ENCODE data around the gene WIPF2. TPM values are rescaled to one million over a fixed set of nuclear protein-coding genes. Genes with fewer than 3 reads are reported as not detected.
A peak's percentile ranks its signal among the peaks of the same experiment; 100 is the strongest.
"Not testable (repeated sequence)": the region's sequence is repeated elsewhere in the genome, so short reads cannot be mapped to it uniquely, and the experiment has no call there.

The WIPF2 gene
- total RNA-seq, 1 donor from 2014 or later, result 13.3 TPM

- DNase-seq (ENCODE audit: low spot score), result no peak
- intact Hi-C loops (cut with DNase I), result loop anchor here (10.0 kb wide), 1 partner anchor 176 kb away; the partner anchor contains the start of gene CSF3
Observed at GRCh38 chr17:40190197-40191021, 28.7 kb upstream of the WIPF2 start.

GRCh38 chr17:40191237-40192208, 27.6 kb upstream of the WIPF2 start:
- intact Hi-C loops (cut with DNase I), result loop anchor here (10.0 kb wide), 1 partner anchor 177 kb away; the partner anchor contains the start of gene CSF3
- DNase-seq (ENCODE audit: low spot score), result peak; percentile 84

DNA sequence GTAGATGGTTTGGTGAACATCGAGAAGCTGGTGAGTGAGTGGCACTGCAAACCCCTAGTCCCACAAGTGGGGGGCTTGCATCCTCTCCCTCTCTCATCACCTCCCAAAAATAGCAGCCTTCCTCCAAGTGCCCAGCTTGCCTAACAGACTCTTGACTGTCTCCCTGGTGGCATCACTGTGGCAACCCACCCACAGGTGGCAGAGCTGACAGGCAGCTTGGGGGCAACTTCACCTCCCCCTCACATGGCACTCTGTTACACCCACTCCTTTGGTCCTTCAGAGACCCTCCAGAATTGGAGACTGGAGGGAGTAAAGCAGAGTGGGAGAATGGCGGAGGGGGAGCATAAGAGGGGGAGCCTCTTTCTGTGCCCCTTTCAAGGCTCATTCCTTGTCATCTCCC, 26.1 kb upstream of the WIPF2 start:
- intact Hi-C loops (cut with DNase I), result loop anchor here (10.0 kb wide), 1 partner anchor 178 kb away; the partner anchor contains the start of gene CSF3
- DNase-seq (ENCODE audit: low spot score), result no peak

- intact Hi-C loops (cut with DNase I), result loop anchor here (10.0 kb wide), 1 partner anchor 180 kb away; the partner anchor contains the start of gene CSF3
- no peak for DNase-seq (ENCODE audit: low spot score)
Observed at GRCh38 chr17:40194821-40195220, 24.3 kb upstream of the WIPF2 start.

- intact Hi-C loops (cut with DNase I), result loop anchor here (10.0 kb wide), 1 partner anchor 183 kb away; the partner anchor contains the start of gene CSF3
- DNase-seq (ENCODE audit: low spot score), result no peak
Observed at GRCh38 chr17:40197550-40197949, 21.6 kb upstream of the WIPF2 start.

- intact Hi-C loops (cut with DNase I), result loop anchor here (10.0 kb wide), 1 partner anchor 183 kb away; the partner anchor contains the start of gene CSF3
- not testable (repeated sequence) for DNase-seq (ENCODE audit: low spot score)
Observed at GRCh38 chr17:40197965-40198456, 21.1 kb upstream of the WIPF2 start.

DNA sequence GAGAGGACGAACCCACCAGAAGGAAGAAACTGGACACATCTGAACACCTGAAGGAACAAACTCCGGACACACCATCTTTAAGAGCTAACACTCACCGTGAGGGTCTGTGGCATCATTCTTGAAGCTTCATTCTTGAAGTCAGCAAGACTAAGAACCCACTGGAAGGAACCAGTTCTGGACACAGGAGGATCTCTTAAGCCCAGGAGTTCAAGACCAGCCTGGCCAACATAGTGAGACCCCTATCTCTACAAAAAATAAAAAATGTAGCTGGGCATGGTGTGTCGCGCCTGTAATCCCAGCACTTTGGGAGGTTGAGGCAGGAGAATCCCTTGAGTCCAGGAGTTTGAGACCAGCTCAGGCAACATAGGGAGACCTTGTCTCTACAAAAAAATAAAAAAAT, 20.5 kb upstream of the WIPF2 start:
- no peak for DNase-seq (ENCODE audit: low spot score)
- intact Hi-C loops (cut with DNase I), result loop anchor here (10.0 kb wide), 1 partner anchor 184 kb away; the partner anchor contains the start of gene CSF3

GRCh38 chr17:40203131-40203530, 16.0 kb upstream of the WIPF2 start:
- intact Hi-C loops (cut with DNase I), result loop anchor here (2.0 to 10.0 kb wide), 2 partner anchors 88 to 152 kb away; no protein-coding TSS in a partner anchor
- DNase-seq (ENCODE audit: low spot score), result no peak

- intact Hi-C loops (cut with DNase I), result loop anchor here (10.0 kb wide), 1 partner anchor 149 kb away; no protein-coding TSS in a partner anchor
- not testable (repeated sequence) for DNase-seq (ENCODE audit: low spot score)
Observed at GRCh38 chr17:40206193-40206592, 12.9 kb upstream of the WIPF2 start.

- DNase-seq (ENCODE audit: low spot score), result no peak
Observed at GRCh38 chr17:40209404-40210093, 9.6 kb upstream of the WIPF2 start.

DNA sequence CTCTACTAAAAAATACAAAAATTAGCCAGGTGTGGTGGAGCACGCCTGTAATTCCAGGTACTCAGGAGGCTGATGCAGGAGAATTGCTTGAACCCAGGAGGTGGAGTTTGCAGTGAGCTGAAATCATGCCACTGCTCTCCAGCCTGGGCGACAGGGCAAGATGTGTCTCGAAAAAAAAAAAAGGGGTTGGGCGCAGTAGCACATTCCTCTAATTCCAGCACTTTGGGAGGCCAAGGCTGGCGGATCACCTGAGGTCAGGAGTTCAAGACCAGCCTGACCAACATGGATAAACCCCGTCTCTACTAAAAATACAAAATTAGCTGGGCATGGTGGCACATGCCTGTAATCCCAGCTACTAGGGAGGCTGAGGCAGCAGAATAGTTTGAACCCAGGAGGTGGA, 5.2 kb upstream of the WIPF2 start:
- intact Hi-C loops (cut with DNase I); DNase-seq (ENCODE audit: low spot score): not testable (repeated sequence)

More at GRCh38 chr17:40209404-40210093, 9.6 kb upstream of the WIPF2 start:
- intact Hi-C loops (cut with DNase I), result loop anchor here (10.0 kb wide), 1 partner anchor 145 kb away; no protein-coding TSS in a partner anchor

GRCh38 chr17:40218006-40218739, 931 bp upstream of the WIPF2 start:
- intact Hi-C loops (cut with DNase I), result loop anchor here (5.0 kb wide), 1 partner anchor 69 kb away; the partner anchor contains the start of gene CDC6

DNA sequence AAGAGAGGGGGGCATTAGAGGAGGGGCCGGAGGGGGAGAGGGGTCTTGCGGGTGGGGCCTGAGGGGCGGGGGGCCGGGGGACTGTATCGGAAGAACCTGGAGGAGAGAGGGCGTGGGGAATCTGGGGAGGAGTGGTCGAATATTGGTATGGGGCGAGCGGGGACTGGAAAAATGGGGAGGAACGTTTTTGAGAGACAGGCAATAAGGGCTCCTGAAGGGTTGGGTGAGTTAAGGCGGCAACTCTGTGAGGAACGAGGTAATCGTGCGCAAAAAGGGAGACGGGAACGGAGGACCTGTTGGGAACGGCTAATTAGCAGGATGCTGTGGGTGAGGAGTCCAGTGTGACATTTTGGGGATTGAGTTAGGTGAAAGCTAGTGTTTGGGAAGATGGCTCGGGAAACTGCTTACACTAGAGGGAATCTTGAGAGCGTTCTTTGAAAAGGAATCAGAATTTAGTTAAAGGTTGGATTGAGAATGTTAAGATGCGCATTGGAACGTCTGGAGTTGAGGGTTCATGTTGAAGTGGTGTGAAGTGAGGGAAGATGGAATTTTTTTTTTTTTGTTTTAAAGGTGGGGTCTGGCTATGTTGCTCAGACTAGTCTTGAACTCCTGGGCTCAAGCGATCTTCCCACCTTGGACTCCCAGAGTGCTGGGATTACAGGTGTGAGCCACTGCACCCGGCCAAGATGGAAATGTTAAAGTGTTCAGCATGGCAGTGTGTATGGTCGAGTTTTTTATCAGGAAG, 662 bp downstream of the WIPF2 start:
- no peak for DNase-seq (ENCODE audit: low spot score)
- intact Hi-C loops (cut with DNase I), result loop anchor here (5.0 kb wide), 1 partner anchor 68 kb away; the partner anchor contains the start of gene CDC6

More at GRCh38 chr17:40218006-40218739, 931 bp upstream of the WIPF2 start:
- DNase-seq (ENCODE audit: low spot score), result no peak

DNA sequence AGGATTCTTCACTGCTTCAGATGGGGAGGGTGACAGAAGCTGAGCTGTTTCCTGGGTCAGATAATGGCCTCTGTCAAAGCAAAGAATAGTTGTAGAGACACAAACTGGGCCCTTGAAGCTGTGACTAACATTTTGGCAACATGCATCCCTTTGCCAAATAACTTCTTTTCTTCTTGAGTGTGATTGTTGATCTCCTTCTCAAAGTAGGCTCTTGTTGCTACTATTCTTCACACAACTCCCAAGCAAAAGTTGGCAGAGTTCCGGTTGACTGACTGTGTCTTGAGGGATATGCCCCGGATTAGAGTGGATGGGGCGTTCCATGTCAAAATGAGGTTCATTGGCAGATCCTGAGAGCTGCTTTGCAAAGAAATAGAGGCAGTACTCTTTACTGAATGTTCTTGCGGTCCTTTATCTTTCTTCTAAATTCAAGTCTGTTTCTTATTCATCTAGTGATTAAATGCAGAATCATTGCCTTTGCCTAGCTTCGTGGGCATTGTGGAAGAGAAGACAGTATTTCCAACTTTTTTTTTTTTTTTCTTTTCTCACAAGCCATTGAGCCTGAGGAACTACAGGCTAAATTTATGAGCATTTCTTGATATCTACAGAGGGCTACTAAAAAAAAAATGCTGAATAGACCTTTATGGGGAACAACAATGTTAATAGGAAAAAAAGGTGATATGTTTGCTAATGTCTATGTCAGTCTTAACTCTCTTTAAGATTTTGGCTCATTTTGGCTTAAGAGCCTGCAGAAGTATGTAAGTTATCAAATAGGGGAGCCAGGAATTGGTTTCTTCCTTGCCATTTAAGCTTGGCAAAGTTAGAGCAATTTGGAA, 5.8 kb downstream of the WIPF2 start:
- intact Hi-C loops (cut with DNase I), result no loop called here
- no peak for DNase-seq (ENCODE audit: low spot score)

DNA sequence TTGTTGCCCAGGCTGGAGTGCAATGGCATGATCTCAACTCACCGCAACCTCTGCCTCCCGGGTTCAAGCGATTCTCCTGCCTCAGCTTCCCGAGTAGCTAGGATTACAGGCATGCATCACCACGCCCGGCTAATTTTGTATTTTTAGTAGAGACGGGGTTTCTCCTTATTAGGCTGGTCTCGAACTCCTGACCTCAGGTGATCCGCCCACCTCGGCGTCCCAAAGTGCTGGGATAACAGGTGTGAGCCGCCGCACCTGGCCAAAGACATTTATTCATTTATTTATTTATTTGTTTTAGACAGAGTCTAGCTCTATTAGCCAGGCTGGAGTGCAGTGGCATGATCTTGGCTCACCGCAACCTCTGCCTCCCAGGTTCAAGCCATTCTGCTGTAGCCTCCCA, 10.0 kb downstream of the WIPF2 start:
- intact Hi-C loops (cut with DNase I); DNase-seq (ENCODE audit: low spot score): not testable (repeated sequence)

GRCh38 chr17:40230670-40231069, 11.6 kb downstream of the WIPF2 start:
- intact Hi-C loops (cut with DNase I), result no loop called here
- no peak for DNase-seq (ENCODE audit: low spot score)
